GM08714 (cell line): ENCODE results near the gene PDP2.

Experiments used
- H3K4me3 ChIP-seq: fragments of 200-500 bp; sonication (Bioruptor generic); 2 replicates; pipeline ENCODE4 v1.5.1; 2014; ENCODE audit warnings: mild to moderate bottlenecking, low read length, inconsistent platforms
- ZNF274 ChIP-seq: IDR thresholded peaks from 2 replicates; pipeline ENCODE4 v1.6.1; 2012; ENCODE audit warnings: mild to moderate bottlenecking, low read depth, low read length

Gene PDP2

GRCh38 chr16:66847533-66848067 is 32.7 kb upstream of the PDP2 start:
- no peak overlapping the region for H3K4me3 ChIP-seq
- no peak for TF ChIP-seq ZNF274

DNA sequence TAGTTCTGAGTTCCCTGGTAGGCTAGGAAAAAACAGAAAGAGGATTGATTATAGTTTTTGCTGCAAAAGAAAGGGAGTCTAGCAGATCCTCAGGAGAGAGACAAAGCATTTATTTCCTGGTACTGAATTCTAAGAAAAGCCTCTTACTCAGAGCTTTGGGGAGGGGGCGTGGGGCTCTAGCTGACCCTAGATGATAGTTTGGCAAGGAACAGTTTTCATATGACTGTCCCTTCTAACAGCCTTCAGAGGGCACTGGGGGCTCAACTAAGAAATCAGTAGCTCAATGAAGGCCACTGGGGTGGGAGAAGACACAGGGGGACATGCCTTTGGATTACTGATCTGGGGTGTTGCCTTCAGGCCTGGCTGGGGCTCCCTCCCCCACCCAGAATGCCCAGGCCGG is 32.1 kb upstream of the PDP2 start:
- no peak for TF ChIP-seq ZNF274
- no peak overlapping the region for H3K4me3 ChIP-seq

- no peak for TF ChIP-seq ZNF274
- no peak overlapping the region for H3K4me3 ChIP-seq
Observed at GRCh38 chr16:66849021-66849420, 31.3 kb upstream of the PDP2 start.

DNA sequence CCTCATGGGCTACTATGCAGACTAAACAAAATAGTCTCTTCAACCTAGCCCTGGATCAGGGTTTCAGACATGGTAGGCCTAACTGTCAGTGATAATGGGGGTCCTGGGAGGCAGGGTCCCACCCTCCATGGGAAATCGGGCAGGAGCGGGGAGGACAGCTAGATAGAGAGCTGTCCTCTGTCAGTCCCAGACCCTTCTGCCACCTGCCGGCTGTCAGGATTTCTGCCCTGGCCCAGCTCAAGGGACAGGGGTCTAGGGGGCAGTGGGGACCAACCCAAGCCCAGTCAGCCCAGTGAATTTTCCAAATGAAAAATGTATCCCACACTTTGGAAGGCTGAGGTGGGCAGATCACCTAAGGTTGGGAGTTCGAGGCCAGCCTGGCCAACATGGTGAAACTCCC is 30.8 kb upstream of the PDP2 start:
- no peak overlapping the region for H3K4me3 ChIP-seq

GRCh38 chr16:66850115-66850815 is 30.1 kb upstream of the PDP2 start:
- no peak overlapping the region for H3K4me3 ChIP-seq
- TF ChIP-seq ZNF274, result no peak

More for the DNA sequence above, 30.8 kb upstream of the PDP2 start:
- TF ChIP-seq ZNF274, result no peak

- H3K4me3 ChIP-seq, result no peak overlapping the region
- no peak for TF ChIP-seq ZNF274
Observed at GRCh38 chr16:66851166-66851964, 28.9 kb upstream of the PDP2 start.

DNA sequence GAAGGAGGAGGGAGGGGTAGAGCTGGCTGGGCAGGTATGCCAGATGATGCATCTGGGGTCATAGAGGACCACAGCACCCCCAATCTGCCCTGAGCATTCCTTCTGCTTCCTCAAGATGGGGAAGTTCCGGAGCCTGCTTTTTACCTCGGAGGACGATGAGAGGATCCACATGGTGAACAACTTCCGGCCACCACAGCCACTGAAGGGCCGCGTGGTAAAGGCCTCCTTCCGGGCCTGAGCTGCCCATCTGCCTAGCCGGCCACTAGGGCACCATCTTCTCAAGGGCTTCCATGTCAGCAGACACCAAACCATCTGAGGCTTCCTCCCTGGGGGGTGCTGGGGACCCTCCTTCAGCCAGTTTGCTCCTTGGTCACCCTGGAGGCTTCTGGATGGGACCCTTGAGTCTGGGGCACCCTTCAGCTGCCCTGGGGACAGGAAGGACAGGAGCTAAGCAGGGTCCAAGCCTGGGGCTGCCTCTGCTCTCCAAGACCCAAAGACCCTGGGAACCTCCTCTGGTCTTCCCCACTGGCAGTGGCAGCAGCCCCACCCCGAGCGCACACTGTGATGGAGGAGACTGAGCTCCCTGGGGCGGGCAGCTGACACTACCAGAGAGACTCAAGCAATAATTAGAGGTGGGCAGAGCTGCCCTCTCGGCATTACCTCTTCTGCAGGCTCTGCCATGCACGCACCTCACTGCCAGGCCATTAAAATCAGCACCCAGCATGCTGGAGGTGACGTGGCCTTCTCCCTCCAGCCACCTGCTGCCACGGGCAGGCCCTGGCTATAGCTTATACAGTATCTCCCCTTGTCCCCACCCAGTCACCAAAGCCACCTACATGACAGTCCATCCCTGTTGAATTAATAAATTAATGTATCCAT is 26.8 kb upstream of the PDP2 start:
- no peak overlapping the region for H3K4me3 ChIP-seq
- no peak for TF ChIP-seq ZNF274

DNA sequence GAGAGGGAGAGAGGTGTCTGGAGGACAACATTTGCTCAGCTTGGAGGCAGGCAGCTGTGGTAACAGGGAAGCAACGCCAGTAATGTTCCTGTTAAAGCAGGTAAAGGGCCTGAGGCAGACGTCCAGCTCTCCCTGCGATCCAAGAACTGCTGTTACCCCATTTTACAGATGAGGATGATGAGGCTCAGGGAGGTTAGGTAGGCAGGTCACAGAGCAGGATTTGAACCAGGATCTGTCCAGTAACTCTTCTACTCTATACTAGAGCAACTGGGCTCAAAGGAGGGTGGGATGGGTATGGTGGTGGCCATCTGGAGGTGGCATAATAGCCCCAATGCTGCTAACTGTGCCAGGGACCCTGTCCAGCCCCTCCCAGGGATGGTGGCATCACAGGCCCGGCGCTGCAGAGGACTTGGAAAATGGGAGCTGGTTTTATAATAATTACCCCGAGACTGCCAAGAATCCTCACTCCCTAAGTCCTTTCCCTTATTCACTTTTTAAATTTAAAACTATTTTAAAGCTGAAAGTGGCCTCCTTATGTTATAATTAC is 24.1 kb upstream of the PDP2 start:
- no peak overlapping the region for H3K4me3 ChIP-seq
- TF ChIP-seq ZNF274, result no peak

DNA sequence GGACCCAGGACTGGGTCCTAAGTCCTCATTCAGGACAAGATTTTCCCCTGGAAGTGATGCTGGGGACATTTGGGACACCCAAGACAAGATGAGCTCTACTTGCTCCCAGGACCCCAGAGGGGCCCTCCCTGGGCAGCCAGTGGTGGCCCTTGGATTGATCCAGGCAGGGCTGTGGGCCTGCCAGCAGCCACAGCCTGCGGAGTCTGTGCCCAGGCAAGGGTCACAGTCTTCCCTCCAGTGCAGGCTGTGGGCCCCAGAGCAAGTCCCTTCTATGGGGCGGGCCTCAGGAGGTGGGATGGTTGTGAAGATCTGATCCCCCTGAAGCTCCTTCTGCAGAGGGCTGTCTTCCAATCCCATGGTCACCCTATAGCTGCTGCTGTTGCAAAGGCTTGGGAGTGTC is 23.5 kb upstream of the PDP2 start:
- no peak overlapping the region for H3K4me3 ChIP-seq
- no peak for TF ChIP-seq ZNF274

- H3K4me3 ChIP-seq, result no peak overlapping the region
- no peak for TF ChIP-seq ZNF274
Observed at GRCh38 chr16:66857437-66857836, 22.9 kb upstream of the PDP2 start.

DNA sequence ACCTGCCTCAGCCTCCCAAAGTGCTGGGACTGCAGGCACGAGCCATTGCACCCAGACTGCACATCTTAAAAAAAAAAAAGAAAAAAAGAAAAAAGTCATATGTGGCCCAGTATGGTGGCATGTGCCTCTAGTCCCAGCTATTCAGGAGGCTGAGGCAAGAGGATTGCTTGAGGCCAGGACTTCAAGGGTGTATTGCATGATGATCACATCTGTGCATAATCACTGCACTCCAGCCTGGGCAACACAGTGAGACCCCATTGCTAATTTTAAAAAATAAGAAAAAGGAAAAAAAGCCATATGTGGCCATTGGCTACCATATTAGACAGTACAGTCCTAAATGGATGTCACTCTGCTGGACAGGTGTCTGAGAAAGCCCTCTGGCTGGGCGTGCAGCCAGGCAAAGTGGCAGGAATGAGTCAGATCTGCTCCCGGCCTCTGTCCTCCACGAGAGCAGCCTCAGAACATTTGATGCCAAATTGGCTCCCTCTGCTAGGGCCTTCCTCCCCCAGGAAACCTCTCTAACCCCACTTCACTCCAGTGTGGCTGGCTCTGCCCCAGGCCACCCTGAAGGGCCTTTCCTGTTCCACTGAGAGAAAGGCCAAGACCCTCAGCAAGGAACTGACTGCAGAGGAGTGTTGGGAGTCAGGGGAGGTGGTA is 21.4 kb upstream of the PDP2 start:
- TF ChIP-seq ZNF274, result no peak
- H3K4me3 ChIP-seq, result no peak overlapping the region

DNA sequence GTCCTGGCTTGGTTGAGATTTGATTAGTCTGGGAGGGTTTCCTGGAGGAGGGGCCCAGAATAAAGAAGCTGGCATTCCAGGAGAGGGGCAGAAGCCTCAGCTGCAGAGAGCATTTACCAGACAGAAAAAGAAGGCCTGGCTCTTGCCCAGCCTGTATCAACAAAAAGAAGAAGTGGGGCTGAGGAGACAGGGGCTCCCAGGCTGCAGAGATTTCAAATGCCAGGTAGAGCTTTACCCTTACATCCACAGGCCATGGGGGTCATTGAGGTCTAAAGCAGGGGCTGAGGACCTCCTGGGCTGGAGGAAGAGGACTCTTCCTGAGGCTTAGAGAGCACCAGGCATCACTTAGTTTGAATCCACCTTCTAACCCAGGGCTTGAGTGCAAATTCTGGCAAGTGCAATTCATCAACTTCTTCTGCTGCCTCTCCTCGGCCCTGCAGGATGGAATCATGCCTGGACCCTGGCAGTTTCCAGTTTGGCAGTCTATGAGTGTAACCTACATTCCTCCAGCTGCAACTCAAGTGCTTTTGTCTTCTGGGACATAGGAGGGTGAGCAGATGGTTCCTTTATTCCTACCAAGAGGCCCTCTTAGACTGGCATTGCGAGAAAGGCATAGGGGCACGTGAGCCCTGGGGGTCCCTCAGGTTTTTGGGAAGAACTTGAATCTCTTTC is 20.8 kb upstream of the PDP2 start:
- no peak for TF ChIP-seq ZNF274
- no peak overlapping the region for H3K4me3 ChIP-seq

- no peak overlapping the region for H3K4me3 ChIP-seq
- TF ChIP-seq ZNF274, result no peak
Observed at GRCh38 chr16:66862023-66862520, 18.2 kb upstream of the PDP2 start.
